Left lobe of liver (tissue), 2 donors: ENCODE results near the gene FHL2. TPM values are rescaled to one million over a fixed set of nuclear protein-coding genes. Genes with fewer than 3 reads are reported as not detected.
A peak's percentile ranks its signal among the peaks of the same experiment; 100 is the strongest.

Experiments used
- ATAC-seq: fragments of 200-7000 bp; cut with Tn5 transposase; one replicate; pipeline ENCODE4 v1.9.1; 2020; ENCODE audit warnings: mild to moderate bottlenecking, moderate library complexity
- DNase-seq: peaks from one replicate; pipeline ENCODE4 v3.0.0-alpha.2; 2020; ENCODE audit warnings: low spot score
- total RNA-seq: library from RNA; stranded (reverse); gene quantifications from one replicate; pipeline ENCODE4 v1.2.1, GENCODE V29; 2021
- donor health status: DM: no; HTN: no; CAD: no; lungs with moderate emphysema.
- donor health status: DM: no; HTN: yes; CAD: no.

The FHL2 gene, protein sequence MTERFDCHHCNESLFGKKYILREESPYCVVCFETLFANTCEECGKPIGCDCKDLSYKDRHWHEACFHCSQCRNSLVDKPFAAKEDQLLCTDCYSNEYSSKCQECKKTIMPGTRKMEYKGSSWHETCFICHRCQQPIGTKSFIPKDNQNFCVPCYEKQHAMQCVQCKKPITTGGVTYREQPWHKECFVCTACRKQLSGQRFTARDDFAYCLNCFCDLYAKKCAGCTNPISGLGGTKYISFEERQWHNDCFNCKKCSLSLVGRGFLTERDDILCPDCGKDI
- 5.5 TPM for total RNA-seq

DNA sequence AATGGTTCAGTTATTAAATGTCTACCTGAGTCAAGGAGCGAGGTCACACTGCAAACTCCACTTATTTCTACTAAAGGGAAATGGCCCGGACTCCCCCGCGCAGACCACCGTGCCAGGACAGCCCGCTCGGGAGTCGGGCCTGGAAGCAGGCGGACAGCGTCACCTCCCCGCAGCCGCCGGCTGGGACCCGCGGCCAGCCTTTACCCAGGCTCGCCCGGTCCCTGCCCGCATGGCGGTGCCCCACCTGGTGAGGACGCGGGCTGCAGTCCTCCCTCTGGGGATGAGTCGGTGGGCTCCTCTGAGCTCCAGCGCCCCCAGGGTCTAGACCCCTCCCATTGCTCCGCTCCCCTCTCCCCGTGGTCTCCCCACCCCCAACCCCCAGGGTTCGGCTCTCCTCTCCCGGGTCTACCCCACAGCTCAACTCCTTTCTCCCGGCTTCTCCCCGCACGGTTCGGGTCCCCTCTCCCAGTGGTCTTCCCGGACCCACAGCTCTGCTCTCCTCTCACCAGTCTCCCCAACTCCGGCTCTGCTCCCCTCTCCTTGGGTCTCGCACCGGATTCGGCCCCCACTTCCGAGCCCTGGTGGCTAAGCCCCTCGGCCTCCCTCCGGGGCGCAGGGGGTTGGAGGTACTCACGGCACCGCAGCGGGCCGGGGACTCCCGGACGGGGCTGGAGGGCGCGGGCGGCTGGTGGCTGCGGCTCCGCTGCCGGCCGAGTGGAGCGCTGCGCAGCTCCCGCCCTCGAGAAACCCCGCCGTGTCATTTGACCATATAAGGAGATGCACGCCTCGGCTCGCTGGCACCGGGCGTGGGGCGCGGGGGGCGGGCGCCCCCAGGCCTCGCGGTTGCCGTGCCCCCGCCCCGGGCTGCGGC lies at the start of gene FHL2:
FHL2 (minus strand) TSS at position 716 of the 871 bp plus-strand sequence. CDS start 12,535 bp downstream, outside the sequence.
- DNase-seq (peak; percentile 70), ATAC-seq (peak; percentile 95)

DNA sequence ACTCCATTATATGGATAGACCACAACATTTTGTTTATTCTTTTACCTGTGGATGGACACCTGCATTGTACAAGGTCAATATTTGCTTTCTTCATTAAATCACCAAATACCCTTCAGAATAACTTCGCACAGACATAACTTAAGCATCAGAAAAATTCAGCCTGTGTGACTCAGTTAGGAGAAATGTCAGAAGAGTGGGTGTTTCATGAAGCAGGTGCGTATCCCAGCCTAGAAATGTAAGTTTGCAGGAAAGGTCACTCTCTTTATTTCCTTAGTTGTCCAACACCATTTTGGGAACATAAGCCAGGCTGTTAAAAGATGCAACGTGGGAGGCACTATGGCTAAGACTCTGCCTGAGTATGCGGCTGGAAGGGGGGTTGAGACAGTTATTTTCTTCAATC lies 48.6 kb upstream of the FHL2 start:
- ATAC-seq: no peak
- DNase-seq: no peak

DNA sequence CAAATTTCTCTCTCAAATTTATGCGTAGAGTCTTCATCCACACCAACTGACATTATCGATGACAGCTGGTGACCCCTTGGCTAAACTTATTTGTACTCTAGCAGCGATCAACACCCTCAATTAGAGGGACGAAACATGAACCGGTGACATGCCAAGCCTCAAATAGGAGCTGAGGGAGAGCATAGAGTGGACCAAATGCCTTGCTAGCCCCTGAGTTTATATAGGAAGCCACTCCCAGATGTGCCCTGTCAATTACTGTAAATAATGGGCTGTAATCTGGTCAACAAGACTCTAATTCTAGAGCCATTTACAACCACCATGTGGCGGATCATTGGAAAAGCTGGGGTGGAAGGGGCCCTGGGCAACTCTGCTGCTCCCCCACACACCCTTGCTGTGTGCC lies 47.6 kb upstream of the FHL2 start:
- DNase-seq: no peak
- no peak for ATAC-seq

DNA sequence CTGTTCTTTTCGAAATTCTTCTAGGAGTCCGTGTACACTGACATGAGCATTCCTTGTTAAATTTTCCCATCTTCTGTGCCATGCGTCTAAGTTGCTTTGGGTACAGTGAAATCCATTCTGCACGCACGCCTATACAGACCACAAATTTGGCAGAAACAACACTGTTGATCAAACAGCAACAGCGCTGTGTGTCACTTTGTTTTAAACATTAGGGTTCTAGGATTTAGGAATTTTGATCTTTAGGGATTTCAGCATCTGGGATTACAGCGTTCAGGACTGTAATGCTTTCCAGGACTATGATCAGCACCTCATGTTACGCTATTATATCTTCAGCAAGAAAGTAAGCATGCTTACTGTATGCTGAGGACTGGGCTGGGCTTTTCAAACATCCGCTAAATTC lies 47.1 kb upstream of the FHL2 start:
- DNase-seq (no peak), ATAC-seq (no peak)

DNA sequence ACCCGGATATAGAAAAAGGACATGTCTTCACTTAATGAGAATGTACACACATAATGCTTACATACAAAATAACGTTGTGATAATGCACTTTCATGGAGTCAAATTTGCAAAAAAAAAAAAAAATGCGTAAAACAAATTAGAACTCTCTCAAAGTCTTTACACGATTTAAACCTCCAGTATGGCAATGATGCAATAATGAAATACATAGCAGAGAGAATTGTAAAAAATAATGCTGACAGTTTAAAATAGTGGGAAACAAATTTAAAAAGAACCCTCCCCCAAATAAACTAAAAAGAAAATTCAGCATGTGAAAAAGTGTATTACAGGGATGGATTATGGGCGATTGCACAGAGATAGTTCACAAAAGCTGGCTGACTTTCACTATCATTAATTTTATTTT lies 46.6 kb upstream of the FHL2 start:
- ATAC-seq (no peak), DNase-seq (no peak)

DNA sequence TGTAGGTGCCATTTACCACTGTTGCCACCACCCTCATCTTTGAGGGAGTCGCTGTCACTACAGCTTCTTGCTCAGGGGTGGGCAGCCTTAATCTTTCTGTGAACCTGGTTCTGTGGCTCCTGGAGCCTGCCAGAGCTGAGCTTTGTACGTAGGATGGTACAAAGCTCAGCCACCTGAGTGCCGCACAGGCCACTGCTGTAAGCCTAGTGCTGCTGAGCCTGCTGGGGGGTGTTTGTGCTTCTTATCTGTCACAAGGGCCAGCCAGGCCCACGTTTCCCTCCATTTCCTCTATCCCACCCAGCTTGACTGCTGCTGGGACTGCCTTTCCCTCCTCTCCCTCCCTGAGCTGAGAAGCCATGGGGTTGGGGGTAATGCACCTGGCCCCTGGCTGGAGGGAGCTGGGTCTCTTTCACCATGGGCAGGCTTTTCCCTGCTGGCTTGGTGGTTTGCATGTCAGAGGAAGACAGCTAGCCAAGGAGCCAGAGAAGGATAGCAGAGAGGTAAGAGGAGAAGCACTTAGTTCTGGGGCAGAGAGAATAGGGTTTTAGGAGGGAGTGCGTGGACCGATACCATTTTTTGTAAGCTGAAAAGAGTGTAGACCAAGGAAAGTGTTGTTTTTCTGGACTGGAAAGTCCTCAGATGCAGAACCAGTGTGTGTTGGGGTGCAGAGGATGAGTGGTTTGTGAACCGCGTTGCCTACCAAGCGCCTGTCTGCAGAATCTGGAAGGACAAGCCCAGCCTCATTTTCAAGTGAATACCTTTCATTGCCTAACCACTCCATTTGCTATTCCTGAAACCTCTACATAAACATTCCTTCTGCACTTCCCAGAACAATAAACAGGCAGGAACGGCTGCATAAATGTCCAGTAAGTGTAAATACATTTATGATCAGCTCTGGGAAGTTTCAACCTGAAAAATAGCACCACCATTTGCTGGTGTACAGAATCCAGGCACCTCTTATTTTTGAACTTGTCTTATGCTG lies 45.1 kb upstream of the FHL2 start:
- no peak for DNase-seq
- ATAC-seq: no peak

DNA sequence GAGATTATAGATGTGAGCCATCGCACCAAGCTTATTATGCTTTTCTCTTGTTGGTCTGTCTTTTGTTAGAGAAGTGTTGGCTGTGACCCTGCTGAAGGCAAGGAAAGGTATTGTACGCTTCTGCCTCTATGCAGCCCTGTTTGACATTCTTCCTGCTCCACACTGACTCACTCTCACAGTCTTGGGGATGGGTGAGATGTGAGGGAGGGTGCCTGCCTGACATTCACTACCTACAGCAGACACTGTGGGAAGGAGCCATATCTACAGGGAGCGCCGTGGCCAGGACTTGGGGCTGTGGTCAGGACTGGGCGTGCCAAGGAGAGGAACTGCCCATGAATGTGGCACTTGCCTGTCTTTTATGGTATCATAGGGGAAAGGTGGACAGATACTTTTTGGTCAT lies 43.9 kb upstream of the FHL2 start:
- ATAC-seq (no peak), DNase-seq (no peak)

DNA sequence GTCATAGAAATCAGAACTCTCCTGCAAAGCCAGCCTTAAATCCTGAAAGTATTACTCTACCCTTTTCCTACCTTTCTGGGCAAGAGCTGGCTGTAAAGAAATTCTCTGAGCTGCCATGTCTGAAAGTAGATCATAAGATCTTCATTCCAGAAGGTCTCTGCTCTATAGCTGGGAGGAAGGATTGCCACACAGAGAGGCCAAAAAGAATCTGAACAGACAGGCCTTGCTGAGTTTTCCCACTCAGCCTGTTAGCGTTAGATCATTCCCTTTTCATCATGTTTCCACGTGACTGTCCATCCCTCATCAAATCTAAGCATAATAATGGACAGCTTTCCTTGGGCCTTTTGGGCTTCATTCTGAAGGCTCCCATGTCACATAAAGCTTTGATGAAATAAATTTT lies 43.2 kb upstream of the FHL2 start:
- no peak for ATAC-seq
- no peak for DNase-seq

DNA sequence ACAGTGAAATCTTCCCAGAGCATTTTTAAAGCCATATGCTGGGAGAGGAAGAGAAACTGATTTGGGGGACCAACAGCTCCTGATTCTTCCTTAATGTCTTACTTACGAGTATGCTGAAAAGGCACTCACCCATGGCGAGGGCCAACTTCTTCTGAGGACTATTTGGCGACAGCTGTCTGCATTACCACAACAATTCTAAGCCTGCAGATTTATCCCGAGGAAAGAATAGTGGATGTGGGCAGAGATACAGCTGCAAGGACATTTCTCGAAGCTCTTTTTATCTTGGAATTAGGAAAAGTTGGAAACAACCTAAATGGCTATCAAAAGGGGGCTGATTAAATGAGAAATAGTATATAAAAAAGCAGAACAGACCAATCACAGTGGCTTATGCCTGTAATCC lies 40.3 kb upstream of the FHL2 start:
- no peak for DNase-seq
- no peak for ATAC-seq

DNA sequence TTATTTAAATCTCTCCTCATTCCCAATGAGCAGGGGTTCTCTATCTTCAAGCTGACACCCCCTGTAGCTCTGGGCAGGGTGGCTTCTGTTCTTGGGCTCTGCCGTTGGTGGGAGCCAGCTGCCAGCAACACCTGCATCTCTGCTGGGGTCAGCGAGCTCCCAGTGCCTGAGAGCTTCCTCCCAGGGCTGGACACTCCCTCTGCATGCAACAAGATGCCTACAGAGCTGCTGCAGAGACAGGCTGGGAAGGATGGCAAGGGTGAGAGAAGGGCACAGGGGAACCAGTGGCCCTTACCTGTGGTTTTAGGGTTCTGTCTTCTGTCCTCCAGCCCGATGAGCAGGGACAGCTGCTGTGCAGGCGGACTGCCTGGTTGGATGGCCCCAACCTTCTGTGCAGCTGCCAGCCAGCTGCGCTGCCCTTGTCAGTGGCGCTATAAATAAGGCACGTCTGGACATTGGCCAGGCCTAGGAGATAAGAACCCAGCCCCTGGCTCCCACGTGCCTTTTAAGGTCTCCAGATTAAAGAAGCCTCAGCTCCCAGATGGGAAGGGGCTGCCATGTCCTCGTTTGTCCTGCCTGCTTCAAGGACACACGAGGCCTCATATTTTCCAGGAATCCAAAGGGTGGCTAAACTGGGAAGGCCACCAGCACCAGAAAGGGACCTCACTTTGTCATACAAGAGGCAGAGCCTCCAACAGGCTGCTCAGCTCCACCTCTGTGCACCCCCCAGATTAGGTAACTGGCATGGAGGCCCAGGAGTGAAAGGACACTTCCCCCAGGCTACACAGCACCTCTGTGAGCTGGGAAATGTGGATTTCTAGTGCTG lies 39.5 kb upstream of the FHL2 start:
- ATAC-seq (peak; percentile 44), DNase-seq (no peak)

DNA sequence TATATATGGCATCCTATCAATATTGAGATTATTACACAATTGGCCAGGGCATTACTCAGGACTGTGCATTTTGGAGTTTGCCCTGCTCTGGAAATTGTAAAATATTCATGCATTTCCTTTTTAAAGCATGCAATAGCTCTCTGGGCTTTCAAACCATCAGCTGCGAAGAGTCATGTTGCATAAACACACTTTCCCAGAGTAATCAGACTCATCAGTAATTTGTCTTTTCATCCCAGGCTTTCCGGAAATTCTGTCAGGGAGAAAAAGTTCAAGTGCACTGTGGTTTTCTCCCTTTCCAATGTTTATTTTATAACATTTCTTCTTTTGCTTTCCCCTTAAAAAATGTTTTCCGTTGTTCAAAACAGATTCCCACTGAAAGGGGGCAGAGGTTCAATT lies 38.9 kb upstream of the FHL2 start:
- ATAC-seq: no peak
- no peak for DNase-seq

DNA sequence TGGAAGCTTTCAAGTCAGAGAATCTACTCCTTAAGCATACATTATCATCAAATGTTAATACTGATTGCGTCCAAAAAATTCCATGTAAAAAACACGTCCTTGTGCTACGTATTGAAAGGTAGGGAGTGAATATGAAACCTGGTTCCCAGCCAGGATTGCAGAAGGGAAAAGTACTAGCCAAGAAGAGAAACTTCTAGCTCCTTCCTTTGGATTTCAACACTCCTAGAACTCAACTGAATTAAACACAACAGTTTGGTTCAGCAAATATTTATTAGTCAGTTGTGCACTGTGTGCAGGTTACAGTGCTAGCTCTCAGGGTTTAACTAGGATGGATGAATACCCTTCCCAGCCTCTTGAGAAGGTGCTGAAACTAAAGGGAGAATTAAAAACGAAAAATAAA lies 33.9 kb upstream of the FHL2 start:
- ATAC-seq (peak; percentile 41), DNase-seq (no peak)

DNA sequence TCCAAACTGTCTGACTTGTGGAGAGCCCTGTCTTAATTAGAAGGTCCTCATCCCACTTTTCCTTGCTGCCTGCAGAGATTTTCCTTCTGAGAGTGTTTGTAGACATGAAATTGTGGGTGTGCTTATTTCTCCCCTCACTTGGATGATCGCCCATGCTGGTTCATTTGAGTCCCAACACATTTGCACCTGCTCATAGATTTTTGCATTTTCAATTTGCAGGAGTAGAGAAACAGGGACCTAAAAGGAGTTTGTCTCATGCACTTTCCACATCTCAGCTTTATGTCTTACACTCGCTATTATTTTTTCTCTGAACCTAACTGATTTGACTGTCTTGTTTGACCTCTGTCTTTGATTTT lies 33.2 kb upstream of the FHL2 start:
- no peak for DNase-seq
- ATAC-seq: no peak

DNA sequence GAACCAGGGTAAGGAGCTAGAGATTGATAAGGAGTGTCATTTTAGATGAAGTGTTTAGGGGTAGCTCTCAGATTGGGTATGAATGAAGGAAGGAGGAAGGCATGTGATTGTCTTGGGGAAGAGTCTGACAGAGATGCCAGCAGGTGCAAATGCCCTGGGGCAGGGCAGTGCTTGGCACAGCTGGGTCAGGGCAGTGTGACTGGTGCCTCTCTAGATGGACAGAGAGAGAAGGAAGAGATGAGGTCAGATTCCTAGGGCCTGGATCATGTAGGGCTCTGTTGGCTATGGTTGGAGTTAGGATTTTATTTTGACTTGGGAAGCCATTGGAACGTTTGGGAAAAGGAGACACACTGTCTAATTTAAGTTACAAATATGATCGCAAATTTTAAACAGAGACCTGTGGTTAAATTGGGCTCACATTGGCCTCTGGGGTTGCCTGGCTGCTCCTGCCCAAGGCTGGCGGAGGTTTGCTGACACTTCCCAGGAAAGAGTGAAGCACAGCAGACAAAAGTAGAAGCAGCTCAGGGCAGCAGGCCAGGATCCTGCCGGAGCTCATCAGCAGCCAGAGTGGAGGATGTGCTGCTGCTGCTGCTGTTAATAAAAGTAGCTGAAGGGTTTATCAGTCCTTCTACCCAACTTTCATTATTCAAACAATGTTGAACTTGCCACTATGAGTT lies 32.7 kb upstream of the FHL2 start:
- ATAC-seq (peak; percentile 76), DNase-seq (peak; percentile 57)

DNA sequence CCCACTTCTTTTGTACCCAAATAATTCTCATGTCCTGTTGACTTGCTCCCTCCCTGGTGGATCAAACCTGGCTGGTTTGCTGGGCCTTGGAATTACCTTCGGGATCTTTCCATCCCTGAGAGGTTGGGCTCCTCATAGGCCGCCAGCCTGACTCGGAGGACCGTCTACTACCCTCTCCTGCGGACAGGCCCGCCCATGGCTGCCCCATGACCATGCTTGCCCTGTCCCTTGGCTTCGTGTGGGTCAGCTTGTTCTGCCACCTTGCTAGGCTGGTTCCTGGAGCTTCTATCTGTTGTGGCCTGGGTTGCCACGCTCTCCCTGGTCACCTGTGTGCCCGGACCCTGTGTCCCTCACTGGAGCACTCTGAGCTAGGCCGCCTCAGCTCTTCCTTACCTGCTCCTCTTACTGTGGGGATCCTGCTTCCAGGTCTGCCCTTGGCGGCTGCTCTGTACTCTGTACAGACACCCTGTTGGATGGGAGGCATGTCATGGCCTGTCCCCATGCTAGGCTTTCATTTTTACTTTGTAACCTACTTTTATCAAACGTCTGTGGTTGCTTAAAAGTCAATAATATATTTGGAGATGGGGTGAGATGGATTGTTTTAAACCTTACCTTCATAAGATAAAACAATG lies 29.7 kb upstream of the FHL2 start:
- no peak for DNase-seq

DNA sequence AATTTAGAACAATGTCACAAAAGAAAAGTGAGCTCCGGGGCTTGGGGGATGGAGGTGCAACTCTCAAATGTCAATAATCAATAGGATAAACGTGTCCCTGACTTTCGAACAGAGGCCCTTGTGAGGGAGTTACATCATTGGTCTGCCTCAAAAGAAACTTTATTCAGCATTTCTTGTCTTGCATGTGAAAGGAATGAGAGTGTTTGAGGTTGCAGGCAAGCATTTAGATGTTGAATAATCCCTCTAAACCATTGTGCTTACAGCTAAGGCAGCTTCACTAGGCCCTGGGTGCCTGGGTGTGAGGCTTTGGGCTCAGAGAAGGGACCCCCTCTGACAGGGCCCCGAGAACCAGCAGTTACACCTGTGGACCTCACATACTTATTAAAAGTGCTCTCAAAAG lies 28.6 kb upstream of the FHL2 start:
- ATAC-seq: no peak
- DNase-seq: no peak

More for the DNA sequence above, 29.7 kb upstream of the FHL2 start:
- ATAC-seq: no peak

DNA sequence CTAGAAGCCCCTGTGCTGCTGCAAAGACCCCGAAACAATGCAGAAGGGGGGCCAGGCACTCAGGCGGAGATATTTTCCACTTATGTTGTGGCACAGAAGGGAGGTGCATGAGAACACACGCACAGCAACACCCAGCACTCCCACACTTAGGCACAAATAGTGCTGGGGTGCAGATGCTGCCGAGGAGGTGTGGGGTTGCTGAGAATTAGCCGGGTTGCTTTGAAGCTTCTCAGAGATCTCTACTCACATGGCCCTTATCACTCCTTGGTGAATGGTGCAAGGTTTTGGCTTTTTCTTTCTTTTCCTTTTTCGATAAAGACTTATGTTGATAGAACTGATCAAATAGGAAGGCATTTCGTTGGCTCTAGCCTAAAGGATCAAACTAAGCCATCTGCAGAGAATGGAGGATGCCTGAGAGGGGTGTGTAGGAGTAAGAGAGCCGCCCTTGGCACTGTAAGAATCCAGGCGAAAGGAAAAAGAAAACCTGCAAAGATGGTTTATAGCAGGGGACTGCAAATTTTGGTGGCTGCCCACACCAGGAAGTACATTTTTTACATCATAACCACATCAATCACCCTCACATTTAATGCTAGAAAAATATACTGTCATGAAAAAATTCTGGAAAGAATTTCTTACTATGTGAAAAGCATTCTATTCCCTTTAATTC lies 27.9 kb upstream of the FHL2 start:
- ATAC-seq: no peak
- DNase-seq: no peak

DNA sequence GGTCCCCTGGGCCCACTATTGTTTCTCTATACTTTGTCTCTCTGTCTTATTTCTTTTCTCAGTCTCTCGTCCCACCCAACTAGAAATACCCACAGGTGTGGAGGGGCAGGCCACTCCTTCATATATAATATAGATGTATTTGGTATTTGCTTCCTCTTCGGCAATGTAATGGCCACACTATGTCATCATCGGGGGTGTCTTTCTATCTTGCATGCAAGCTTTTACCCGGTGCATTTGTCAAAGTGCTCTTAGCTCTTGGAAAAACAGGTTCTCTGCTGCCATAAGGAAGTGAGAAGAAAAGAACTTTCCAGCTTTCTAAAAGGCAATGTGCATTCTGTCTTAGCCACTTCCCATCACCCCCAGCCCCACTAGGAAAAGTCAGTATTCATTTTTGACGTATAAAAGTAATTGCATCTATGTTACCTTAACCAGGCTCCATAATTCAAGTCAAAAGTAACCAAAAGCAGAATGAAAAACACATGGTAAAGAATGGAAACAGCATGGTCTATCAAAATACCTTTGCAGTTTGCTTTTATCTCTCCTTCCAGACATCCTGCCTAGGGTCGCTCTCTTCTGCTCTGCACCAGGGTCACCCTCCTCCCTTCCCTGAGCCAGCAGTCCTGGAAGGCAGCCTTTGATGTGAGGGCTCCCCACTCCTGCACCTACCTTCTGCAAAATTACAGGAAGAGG lies 27.2 kb upstream of the FHL2 start:
- ATAC-seq: no peak
- DNase-seq: no peak
